C4-2B (cell line): Measurements from ENCODE around the gene MIA.
"Not testable (repeated sequence)": the region's sequence is repeated elsewhere in the genome, so short reads cannot be mapped to it uniquely, and the experiment has no call there.

Experiments
- ZFX ChIP-seq: fragments of 450-650 bp; IDR thresholded peaks from 2 replicates; pipeline ENCODE4 v1.6.1; 2017
- TF ChIP-seq, protein P1 (sequence below): fragments of 450-650 bp; conservative IDR thresholded peaks from 2 replicates; pipeline ENCODE4 v1.5.1; 2017; ENCODE audit warnings: mild to moderate bottlenecking

DNA sequence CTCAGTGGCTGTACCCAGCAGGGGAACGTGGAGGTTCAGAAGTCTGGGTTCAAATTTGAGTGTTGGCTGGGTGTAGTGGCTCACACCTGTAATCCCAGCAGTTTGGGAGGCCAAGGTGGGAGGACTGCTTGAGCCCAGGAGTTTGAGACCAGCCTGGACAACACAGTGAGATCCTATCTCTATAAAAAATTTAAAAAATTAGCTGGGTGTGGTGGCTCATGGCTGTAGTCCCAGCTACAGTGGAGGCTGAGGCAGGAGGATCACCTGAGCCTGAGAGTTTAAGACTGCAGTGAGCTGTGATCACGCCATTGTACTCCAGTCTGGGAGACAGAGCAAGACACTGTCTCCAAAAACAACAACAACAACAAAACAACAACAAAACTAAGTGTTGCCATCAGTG is 8.8 kb downstream of the MIA start:
- TF ChIP-seq, protein P1, sequence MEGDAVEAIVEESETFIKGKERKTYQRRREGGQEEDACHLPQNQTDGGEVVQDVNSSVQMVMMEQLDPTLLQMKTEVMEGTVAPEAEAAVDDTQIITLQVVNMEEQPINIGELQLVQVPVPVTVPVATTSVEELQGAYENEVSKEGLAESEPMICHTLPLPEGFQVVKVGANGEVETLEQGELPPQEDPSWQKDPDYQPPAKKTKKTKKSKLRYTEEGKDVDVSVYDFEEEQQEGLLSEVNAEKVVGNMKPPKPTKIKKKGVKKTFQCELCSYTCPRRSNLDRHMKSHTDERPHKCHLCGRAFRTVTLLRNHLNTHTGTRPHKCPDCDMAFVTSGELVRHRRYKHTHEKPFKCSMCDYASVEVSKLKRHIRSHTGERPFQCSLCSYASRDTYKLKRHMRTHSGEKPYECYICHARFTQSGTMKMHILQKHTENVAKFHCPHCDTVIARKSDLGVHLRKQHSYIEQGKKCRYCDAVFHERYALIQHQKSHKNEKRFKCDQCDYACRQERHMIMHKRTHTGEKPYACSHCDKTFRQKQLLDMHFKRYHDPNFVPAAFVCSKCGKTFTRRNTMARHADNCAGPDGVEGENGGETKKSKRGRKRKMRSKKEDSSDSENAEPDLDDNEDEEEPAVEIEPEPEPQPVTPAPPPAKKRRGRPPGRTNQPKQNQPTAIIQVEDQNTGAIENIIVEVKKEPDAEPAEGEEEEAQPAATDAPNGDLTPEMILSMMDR, result not testable (repeated sequence)
- not testable (repeated sequence) for TF ChIP-seq ZFX
